K562 (cell line): ENCODE measurements around the gene FARSA. TPM values are rescaled to one million over a fixed set of nuclear protein-coding genes. Genes with fewer than 3 reads are reported as not detected.
A peak's percentile ranks its signal among the peaks of the same experiment; 100 is the strongest.

ENCODE experiments used
- HDAC3 ChIP-seq: fragments of 450-650 bp; IDR thresholded peaks from 2 replicates; pipeline ENCODE4 v1.6.1; 2018; ENCODE audit warnings: borderline replicate concordance, mild to moderate bottlenecking, moderate library complexity; ENCODE audit not compliant: partially characterized antibody
- PTRF ChIP-seq: fragments of 450-650 bp; IDR thresholded peaks from 2 replicates; pipeline ENCODE4 v1.6.1; 2016; ENCODE audit warnings: mild to moderate bottlenecking, missing genetic modification characterization, missing compliant biosample characterization
- ZNF197 ChIP-seq: fragments of 200-800 bp; sonication (Bioruptor generic); IDR thresholded peaks from 2 replicates; pipeline ENCODE4 v1.6.1; 2016; ENCODE audit warnings: low read depth, missing genetic modification characterization, missing compliant biosample characterization
- polyA plus RNA-seq, 8 experiments: library from polyadenylated mRNA; depleted of rRNA in 4 of 8; stranded (reverse) in 5 of 8; unstranded in 3 of 8; fragments of >200 nt; fragmentation: Nextera tagmentation in 2 of 8; fragmentation: Illumina TruSeq in 1 of 8; extraction: Ambion mirVana in 2 of 8; extraction: Trizol in 1 of 8; gene quantifications; 2 replicates each; pipeline versions ENCODE4 v1.2.1 to v1.2.3, GENCODE V29; 2011 to 2014; ENCODE audit warnings: inconsistent platforms in 1 of 8, missing spikeins in 1 of 8
- total RNA-seq, 7 experiments: library from RNA; depleted of rRNA in 6 of 7; stranded (reverse); fragments of >200 nt in 6 of 7; fragmentation: Illumina TruSeq in 2 of 7; extraction: Trizol in 2 of 7; gene quantifications; 2 replicates each; pipeline versions ENCODE4 v1.2.1 to v1.2.3, GENCODE V29; 2011 to 2021; ENCODE audit warnings: low replicate concordance in 1 of 7
- TF ChIP-seq, protein P1 (sequence below): fragments of 450-650 bp; IDR thresholded peaks from 2 replicates; pipeline ENCODE4 v1.6.1; 2016; ENCODE audit warnings: mild to moderate bottlenecking, moderate library complexity
- TF ChIP-seq, protein P2 (sequence below), 2 experiments: fragments of 450-650 bp; formaldehyde crosslinking in 1 of 2; IDR thresholded peaks; 2 replicates each; pipeline versions ENCODE4 v1.4.0 to v1.6.1; 2014 to 2020; ENCODE audit warnings: mild to moderate bottlenecking in 2 of 2, borderline replicate concordance in 1 of 2, low read depth in 1 of 2

FARSA gene
- total and polyA plus RNA-seq, 9 of the 15 experiments (the other 6 are each of a cell fraction or from before 2014, with no cell fraction given), result 25.2 to 237 (median 89.6) TPM

DNA sequence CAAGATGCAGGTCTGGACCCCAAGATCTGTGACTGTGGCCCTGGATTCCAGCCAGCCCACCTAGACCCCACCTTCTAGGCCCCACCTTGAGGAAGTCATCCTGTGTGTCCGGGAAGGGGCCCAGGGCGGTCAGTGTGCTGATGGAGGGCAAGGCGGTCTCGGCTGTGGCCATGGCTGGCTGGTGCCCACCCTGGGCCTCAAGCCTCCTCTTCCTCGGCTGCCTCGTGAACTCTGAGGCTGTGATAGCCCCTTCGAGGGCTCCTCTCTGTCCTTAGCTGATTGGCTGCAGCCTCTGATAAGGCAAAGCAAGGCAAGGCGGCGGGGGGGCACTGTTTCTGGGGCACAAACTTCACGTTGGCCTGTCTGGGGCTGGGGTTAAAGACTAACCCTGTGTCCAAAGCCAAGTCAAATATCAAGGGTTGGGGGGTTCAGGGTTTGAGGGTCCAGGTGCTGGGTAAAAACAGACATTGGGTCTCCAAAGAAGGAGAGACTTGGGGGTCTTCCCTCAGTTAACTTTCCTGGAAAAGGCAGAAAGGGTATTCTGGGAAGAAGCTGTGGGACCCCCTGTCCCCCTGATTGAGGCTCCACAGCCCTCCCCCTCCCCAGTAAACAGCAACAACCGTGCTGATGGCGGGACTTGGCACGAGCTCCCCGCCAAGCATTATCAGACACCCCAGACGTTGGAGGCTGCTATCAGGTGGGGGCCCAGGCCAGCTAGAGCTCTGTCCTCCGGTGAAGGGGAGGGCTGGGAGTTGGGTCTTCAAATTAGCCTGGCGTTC, 46.4 kb downstream of the FARSA start, which contains the start of gene KLF1 (continued):
- TF ChIP-seq, protein P1, sequence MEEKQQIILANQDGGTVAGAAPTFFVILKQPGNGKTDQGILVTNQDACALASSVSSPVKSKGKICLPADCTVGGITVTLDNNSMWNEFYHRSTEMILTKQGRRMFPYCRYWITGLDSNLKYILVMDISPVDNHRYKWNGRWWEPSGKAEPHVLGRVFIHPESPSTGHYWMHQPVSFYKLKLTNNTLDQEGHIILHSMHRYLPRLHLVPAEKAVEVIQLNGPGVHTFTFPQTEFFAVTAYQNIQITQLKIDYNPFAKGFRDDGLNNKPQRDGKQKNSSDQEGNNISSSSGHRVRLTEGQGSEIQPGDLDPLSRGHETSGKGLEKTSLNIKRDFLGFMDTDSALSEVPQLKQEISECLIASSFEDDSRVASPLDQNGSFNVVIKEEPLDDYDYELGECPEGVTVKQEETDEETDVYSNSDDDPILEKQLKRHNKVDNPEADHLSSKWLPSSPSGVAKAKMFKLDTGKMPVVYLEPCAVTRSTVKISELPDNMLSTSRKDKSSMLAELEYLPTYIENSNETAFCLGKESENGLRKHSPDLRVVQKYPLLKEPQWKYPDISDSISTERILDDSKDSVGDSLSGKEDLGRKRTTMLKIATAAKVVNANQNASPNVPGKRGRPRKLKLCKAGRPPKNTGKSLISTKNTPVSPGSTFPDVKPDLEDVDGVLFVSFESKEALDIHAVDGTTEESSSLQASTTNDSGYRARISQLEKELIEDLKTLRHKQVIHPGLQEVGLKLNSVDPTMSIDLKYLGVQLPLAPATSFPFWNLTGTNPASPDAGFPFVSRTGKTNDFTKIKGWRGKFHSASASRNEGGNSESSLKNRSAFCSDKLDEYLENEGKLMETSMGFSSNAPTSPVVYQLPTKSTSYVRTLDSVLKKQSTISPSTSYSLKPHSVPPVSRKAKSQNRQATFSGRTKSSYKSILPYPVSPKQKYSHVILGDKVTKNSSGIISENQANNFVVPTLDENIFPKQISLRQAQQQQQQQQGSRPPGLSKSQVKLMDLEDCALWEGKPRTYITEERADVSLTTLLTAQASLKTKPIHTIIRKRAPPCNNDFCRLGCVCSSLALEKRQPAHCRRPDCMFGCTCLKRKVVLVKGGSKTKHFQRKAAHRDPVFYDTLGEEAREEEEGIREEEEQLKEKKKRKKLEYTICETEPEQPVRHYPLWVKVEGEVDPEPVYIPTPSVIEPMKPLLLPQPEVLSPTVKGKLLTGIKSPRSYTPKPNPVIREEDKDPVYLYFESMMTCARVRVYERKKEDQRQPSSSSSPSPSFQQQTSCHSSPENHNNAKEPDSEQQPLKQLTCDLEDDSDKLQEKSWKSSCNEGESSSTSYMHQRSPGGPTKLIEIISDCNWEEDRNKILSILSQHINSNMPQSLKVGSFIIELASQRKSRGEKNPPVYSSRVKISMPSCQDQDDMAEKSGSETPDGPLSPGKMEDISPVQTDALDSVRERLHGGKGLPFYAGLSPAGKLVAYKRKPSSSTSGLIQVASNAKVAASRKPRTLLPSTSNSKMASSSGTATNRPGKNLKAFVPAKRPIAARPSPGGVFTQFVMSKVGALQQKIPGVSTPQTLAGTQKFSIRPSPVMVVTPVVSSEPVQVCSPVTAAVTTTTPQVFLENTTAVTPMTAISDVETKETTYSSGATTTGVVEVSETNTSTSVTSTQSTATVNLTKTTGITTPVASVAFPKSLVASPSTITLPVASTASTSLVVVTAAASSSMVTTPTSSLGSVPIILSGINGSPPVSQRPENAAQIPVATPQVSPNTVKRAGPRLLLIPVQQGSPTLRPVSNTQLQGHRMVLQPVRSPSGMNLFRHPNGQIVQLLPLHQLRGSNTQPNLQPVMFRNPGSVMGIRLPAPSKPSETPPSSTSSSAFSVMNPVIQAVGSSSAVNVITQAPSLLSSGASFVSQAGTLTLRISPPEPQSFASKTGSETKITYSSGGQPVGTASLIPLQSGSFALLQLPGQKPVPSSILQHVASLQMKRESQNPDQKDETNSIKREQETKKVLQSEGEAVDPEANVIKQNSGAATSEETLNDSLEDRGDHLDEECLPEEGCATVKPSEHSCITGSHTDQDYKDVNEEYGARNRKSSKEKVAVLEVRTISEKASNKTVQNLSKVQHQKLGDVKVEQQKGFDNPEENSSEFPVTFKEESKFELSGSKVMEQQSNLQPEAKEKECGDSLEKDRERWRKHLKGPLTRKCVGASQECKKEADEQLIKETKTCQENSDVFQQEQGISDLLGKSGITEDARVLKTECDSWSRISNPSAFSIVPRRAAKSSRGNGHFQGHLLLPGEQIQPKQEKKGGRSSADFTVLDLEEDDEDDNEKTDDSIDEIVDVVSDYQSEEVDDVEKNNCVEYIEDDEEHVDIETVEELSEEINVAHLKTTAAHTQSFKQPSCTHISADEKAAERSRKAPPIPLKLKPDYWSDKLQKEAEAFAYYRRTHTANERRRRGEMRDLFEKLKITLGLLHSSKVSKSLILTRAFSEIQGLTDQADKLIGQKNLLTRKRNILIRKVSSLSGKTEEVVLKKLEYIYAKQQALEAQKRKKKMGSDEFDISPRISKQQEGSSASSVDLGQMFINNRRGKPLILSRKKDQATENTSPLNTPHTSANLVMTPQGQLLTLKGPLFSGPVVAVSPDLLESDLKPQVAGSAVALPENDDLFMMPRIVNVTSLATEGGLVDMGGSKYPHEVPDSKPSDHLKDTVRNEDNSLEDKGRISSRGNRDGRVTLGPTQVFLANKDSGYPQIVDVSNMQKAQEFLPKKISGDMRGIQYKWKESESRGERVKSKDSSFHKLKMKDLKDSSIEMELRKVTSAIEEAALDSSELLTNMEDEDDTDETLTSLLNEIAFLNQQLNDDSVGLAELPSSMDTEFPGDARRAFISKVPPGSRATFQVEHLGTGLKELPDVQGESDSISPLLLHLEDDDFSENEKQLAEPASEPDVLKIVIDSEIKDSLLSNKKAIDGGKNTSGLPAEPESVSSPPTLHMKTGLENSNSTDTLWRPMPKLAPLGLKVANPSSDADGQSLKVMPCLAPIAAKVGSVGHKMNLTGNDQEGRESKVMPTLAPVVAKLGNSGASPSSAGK, result peak; percentile 92
- TF ChIP-seq PTRF (tag) (no peak), HDAC3 (peak; percentile 86), ZNF197 (CRISPR knock-in tag) (no peak)
- TF ChIP-seq, protein P2, sequence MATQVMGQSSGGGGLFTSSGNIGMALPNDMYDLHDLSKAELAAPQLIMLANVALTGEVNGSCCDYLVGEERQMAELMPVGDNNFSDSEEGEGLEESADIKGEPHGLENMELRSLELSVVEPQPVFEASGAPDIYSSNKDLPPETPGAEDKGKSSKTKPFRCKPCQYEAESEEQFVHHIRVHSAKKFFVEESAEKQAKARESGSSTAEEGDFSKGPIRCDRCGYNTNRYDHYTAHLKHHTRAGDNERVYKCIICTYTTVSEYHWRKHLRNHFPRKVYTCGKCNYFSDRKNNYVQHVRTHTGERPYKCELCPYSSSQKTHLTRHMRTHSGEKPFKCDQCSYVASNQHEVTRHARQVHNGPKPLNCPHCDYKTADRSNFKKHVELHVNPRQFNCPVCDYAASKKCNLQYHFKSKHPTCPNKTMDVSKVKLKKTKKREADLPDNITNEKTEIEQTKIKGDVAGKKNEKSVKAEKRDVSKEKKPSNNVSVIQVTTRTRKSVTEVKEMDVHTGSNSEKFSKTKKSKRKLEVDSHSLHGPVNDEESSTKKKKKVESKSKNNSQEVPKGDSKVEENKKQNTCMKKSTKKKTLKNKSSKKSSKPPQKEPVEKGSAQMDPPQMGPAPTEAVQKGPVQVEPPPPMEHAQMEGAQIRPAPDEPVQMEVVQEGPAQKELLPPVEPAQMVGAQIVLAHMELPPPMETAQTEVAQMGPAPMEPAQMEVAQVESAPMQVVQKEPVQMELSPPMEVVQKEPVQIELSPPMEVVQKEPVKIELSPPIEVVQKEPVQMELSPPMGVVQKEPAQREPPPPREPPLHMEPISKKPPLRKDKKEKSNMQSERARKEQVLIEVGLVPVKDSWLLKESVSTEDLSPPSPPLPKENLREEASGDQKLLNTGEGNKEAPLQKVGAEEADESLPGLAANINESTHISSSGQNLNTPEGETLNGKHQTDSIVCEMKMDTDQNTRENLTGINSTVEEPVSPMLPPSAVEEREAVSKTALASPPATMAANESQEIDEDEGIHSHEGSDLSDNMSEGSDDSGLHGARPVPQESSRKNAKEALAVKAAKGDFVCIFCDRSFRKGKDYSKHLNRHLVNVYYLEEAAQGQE (IDR thresholded peaks at IDR 0.05; ENCODE audit: borderline replicate concordance), result no peak
- TF ChIP-seq, protein P2 (CRISPR knock-in tag; IDR thresholded peaks at IDR 0.05; ENCODE audit: low read depth), result no peak
